Smooth muscle cell (in vitro differentiated cells): Measurements from ENCODE around the gene PRSS38. TPM values are rescaled to one million over a fixed set of nuclear protein-coding genes. Genes with fewer than 3 reads are reported as not detected.

ENCODE experiments used
- DNase-seq: peaks from one replicate; lab custom pipeline; 2025; ENCODE audit not compliant: unreplicated experiment; lab: John Stamatoyannopoulos, UW
- H2AFZ ChIP-seq: fragments of 200-600 bp; sonication (generic); 2 replicates; pipeline ENCODE4 v1.6.0; 2016; ENCODE audit warnings: antibody characterized with exemption, low read depth, mild to moderate bottlenecking
- H3F3A ChIP-seq: fragments of 200-600 bp; sonication (generic); 2 replicates; pipeline ENCODE4 v1.6.0; 2017; ENCODE audit warnings: antibody characterized with exemption, low read depth
- H3K27ac ChIP-seq: fragments of 200-600 bp; sonication (generic); 2 replicates; pipeline ENCODE4 v1.5.1; 2016; ENCODE audit warnings: low read depth, mild to moderate bottlenecking
- H3K27me3 ChIP-seq: fragments of 200-600 bp; sonication (generic); 2 replicates; pipeline ENCODE4 v1.6.1; 2016; ENCODE audit warnings: low read depth, mild to moderate bottlenecking
- H3K36me3 ChIP-seq: fragments of 200-600 bp; sonication (generic); 2 replicates; pipeline ENCODE4 v1.5.1; 2016; ENCODE audit warnings: low read depth
- H3K4me1 ChIP-seq: fragments of 200-600 bp; sonication (generic); 2 replicates; pipeline ENCODE4 v1.5.1; 2016; ENCODE audit warnings: low read depth
- H3K4me2 ChIP-seq: fragments of 200-600 bp; sonication (generic); 2 replicates; pipeline ENCODE4 v1.6.0; 2016; ENCODE audit warnings: mild to moderate bottlenecking
- H3K4me3 ChIP-seq: fragments of 200-600 bp; sonication (generic); 2 replicates; pipeline ENCODE4 v1.5.1; 2016; ENCODE audit warnings: mild to moderate bottlenecking
- H3K79me2 ChIP-seq: fragments of 200-600 bp; sonication (generic); 2 replicates; pipeline ENCODE4 v1.6.0; 2016; ENCODE audit warnings: low read depth, mild to moderate bottlenecking
- H3K9ac ChIP-seq: fragments of 200-600 bp; sonication (generic); 2 replicates; pipeline ENCODE4 v1.6.0; 2016; ENCODE audit warnings: low read depth
- H3K9me3 ChIP-seq: fragments of 200-600 bp; sonication (generic); replicated peaks from 2 replicates; pipeline ENCODE4 v1.5.1; 2016; ENCODE audit warnings: low read depth
- H4K20me1 ChIP-seq: fragments of 200-600 bp; sonication (generic); 2 replicates; pipeline ENCODE4 v1.6.0; 2016; ENCODE audit warnings: low read depth
- WGBS: methylation state at CpG from one replicate; pipeline ENCODE4 v1.1.7; 2016; ENCODE audit warnings: low lambda C conversion rate; 5-methylcytosine and 5-hydroxymethylcytosine counted together
- polyA plus RNA-seq: library from polyadenylated mRNA; unstranded; fragments of >200 nt; fragmentation: Nextera tagmentation; extraction: Ambion mirVana; gene quantifications from 2 replicates; pipeline ENCODE4 v1.2.1, GENCODE V29; 2016
- total RNA-seq: library from RNA; depleted of rRNA; stranded (reverse); fragments of >200 nt; gene quantifications from 2 replicates; pipeline ENCODE4 v1.2.3, GENCODE V29; 2014
- TF ChIP-seq, protein P1 (sequence below): fragments of 200-600 bp; sonication (generic); IDR thresholded peaks from 2 replicates; pipeline ENCODE4 v1.5.1; 2017; ENCODE audit warnings: borderline replicate concordance, mild to moderate bottlenecking, antibody characterized with exemption; ENCODE audit not compliant: insufficient read depth, poor library complexity, severe bottlenecking

Gene PRSS38
- total and polyA plus RNA-seq, 2 experiments from 2014 or later = not detected

GRCh38 chr1:227767401-227768124 is 47.9 kb upstream of the PRSS38 start:
- H3K4me1 ChIP-seq = no peaks in the 10 kb centered on the region
- DNase-seq = no peak
- no peaks in the 10 kb centered on the region for H3K79me2 ChIP-seq
- H3K27ac ChIP-seq = no peak overlapping the region
- no peak overlapping the region for H3K9ac ChIP-seq
- H2AFZ ChIP-seq = no peak overlapping the region
- no peaks in the 10 kb centered on the region for H3F3A ChIP-seq
- H4K20me1 ChIP-seq = peaks cover 70% of the 10 kb centered on the region
- no peak overlapping the region for H3K4me2 ChIP-seq
- no peaks in the 10 kb centered on the region for H3K36me3 ChIP-seq
- no peaks in the 10 kb centered on the region for H3K9me3 ChIP-seq
- 91% methylated on average over 6 of the region's 6 CpGs for WGBS
- H3K4me3 ChIP-seq = no peak overlapping the region
- TF ChIP-seq, protein P1, sequence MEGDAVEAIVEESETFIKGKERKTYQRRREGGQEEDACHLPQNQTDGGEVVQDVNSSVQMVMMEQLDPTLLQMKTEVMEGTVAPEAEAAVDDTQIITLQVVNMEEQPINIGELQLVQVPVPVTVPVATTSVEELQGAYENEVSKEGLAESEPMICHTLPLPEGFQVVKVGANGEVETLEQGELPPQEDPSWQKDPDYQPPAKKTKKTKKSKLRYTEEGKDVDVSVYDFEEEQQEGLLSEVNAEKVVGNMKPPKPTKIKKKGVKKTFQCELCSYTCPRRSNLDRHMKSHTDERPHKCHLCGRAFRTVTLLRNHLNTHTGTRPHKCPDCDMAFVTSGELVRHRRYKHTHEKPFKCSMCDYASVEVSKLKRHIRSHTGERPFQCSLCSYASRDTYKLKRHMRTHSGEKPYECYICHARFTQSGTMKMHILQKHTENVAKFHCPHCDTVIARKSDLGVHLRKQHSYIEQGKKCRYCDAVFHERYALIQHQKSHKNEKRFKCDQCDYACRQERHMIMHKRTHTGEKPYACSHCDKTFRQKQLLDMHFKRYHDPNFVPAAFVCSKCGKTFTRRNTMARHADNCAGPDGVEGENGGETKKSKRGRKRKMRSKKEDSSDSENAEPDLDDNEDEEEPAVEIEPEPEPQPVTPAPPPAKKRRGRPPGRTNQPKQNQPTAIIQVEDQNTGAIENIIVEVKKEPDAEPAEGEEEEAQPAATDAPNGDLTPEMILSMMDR = no peak
- H3K27me3 ChIP-seq = no peaks in the 10 kb centered on the region

GRCh38 chr1:227768125-227768439 is 47.4 kb upstream of the PRSS38 start:
- DNase-seq = no peak
- H2AFZ ChIP-seq = no peak overlapping the region
- peaks cover 68% of the 10 kb centered on the region for H4K20me1 ChIP-seq
- H3F3A ChIP-seq = no peaks in the 10 kb centered on the region
- no peaks in the 10 kb centered on the region for H3K4me1 ChIP-seq
- H3K9me3 ChIP-seq = no peaks in the 10 kb centered on the region
- 96% methylated on average over 7 of the region's 7 CpGs for WGBS
- H3K4me3 ChIP-seq = no peak overlapping the region
- H3K27ac ChIP-seq = no peak overlapping the region
- no peaks in the 10 kb centered on the region for H3K27me3 ChIP-seq
- no peaks in the 10 kb centered on the region for H3K36me3 ChIP-seq
- H3K9ac ChIP-seq = no peak overlapping the region
- TF ChIP-seq, protein P1 = no peak
- no peak overlapping the region for H3K4me2 ChIP-seq
- H3K79me2 ChIP-seq = no peaks in the 10 kb centered on the region

- Histone ChIP-seq H3K4me3 (no peak overlapping the region), H3K79me2 (no peaks in the 10 kb centered on the region), H4K20me1 (peaks cover 68% of the 10 kb centered on the region), H3K36me3 (no peaks in the 10 kb centered on the region), H3K4me1 (no peaks in the 10 kb centered on the region), H3K27ac (no peak overlapping the region), H3K9me3 (no peaks in the 10 kb centered on the region), H3K4me2 (no peak overlapping the region), H2AFZ (no peak overlapping the region), H3F3A (no peaks in the 10 kb centered on the region), H3K27me3 (no peaks in the 10 kb centered on the region), H3K9ac (no peak overlapping the region)
- WGBS = 86% methylated on average over 6 of the region's 6 CpGs
- TF ChIP-seq, protein P1 = no peak
- DNase-seq = no peak
Measured at GRCh38 chr1:227768640-227769039, 46.8 kb upstream of the PRSS38 start.
